GM19351 (cell line): ENCODE measurements around the gene ACAD8.
A peak's percentile ranks its signal among the peaks of the same experiment; 100 is the strongest.
"Not testable (repeated sequence)": the region's sequence is repeated elsewhere in the genome, so short reads cannot be mapped to it uniquely, and the experiment has no call there.

ENCODE experiments used
- ATAC-seq: cut with Tn5 transposase; IDR thresholded peaks from one replicate; pipeline ENCODE4 v1.9.1; 2021; ENCODE audit warnings: mild to moderate bottlenecking, moderate library complexity; ENCODE audit not compliant: unreplicated experiment

ACAD8 gene

GRCh38 chr11:134266440-134266839 lies 13.1 kb downstream of the ACAD8 start:
- ATAC-seq: no peak

- ATAC-seq: no peak
Observed at GRCh38 chr11:134266841-134267251, 13.5 kb downstream of the ACAD8 start.

GRCh38 chr11:134267461-134267860 lies 14.1 kb downstream of the ACAD8 start:
- ATAC-seq: no peak

GRCh38 chr11:134267966-134268365 lies 14.6 kb downstream of the ACAD8 start:
- no peak for ATAC-seq

- peak; percentile 45 for ATAC-seq
Observed at GRCh38 chr11:134270250-134270714, 16.9 kb downstream of the ACAD8 start.

- no peak for ATAC-seq
Observed at GRCh38 chr11:134271978-134272377, 18.6 kb downstream of the ACAD8 start.

- no peak for ATAC-seq
Observed at GRCh38 chr11:134272381-134273316, 19.3 kb downstream of the ACAD8 start.

GRCh38 chr11:134273317-134273712 lies 19.9 kb downstream of the ACAD8 start:
- ATAC-seq: no peak

- ATAC-seq: no peak
Observed at GRCh38 chr11:134275188-134275533, 21.8 kb downstream of the ACAD8 start.

- ATAC-seq: peak; percentile 83
Observed at GRCh38 chr11:134275534-134276395, 22.4 kb downstream of the ACAD8 start, which contains the start of gene GLB1L3. TSS of gene GLB1L3 (plus strand) at chr11:134276379. CDS start at chr11:134276741, 362 bp downstream.

GRCh38 chr11:134276396-134277182 lies 23.2 kb downstream of the ACAD8 start:
- ATAC-seq: peak; percentile 12

- no peak for ATAC-seq
Observed at GRCh38 chr11:134277183-134278001, 24.0 kb downstream of the ACAD8 start.

- ATAC-seq: no peak
Observed at GRCh38 chr11:134278356-134278755, 25.0 kb downstream of the ACAD8 start.

- not testable (repeated sequence) for ATAC-seq
Observed at GRCh38 chr11:134281635-134282034, 28.3 kb downstream of the ACAD8 start.

GRCh38 chr11:134282121-134283045 lies 29.0 kb downstream of the ACAD8 start:
- ATAC-seq: no peak

GRCh38 chr11:134283461-134284230 lies 30.3 kb downstream of the ACAD8 start:
- ATAC-seq: no peak

GRCh38 chr11:134284349-134284748 lies 31.0 kb downstream of the ACAD8 start:
- not testable (repeated sequence) for ATAC-seq

- no peak for ATAC-seq
Observed at GRCh38 chr11:134287561-134287960, 34.2 kb downstream of the ACAD8 start.
